NCI-H1694 (cell line): ENCODE results near the gene NOS1AP.
"Not testable (repeated sequence)": the region's sequence is repeated elsewhere in the genome, so short reads cannot be mapped to it uniquely, and the experiment has no call there.

Experiments
- DNase-seq: peaks from one replicate; lab custom pipeline; 2025; lab: John Stamatoyannopoulos, UW

The NOS1AP gene

GRCh38 chr1:162069334-162070093, at the start of gene NOS1AP:
Gene NOS1AP (plus strand): TSS chr1:162069691. CDS start chr1:162070178, 487 bp downstream.
- peak; percentile 49 for DNase-seq

GRCh38 chr1:162020150-162020549, 49.3 kb upstream of the NOS1AP start:
- DNase-seq, result no peak

- no peak for DNase-seq
Measured at GRCh38 chr1:162021124-162021523, 48.4 kb upstream of the NOS1AP start.

GRCh38 chr1:162022626-162023025, 46.9 kb upstream of the NOS1AP start:
- DNase-seq, result no peak

GRCh38 chr1:162023181-162023546, 46.3 kb upstream of the NOS1AP start:
- DNase-seq, result no peak

- DNase-seq, result peak; percentile 25
Measured at GRCh38 chr1:162023547-162024501, 45.7 kb upstream of the NOS1AP start, which contains the start of gene OLFML2B. Gene OLFML2B (minus strand): TSS chr1:162023869. CDS start chr1:162023430, 439 bp downstream.

GRCh38 chr1:162025541-162025940, 44.0 kb upstream of the NOS1AP start:
- DNase-seq, result no peak

- no peak for DNase-seq
Measured at GRCh38 chr1:162026881-162027280, 42.6 kb upstream of the NOS1AP start.

GRCh38 chr1:162028726-162029125, 40.8 kb upstream of the NOS1AP start:
- no peak for DNase-seq

- DNase-seq, result peak; percentile 66
Measured at GRCh38 chr1:162029157-162029556, 40.3 kb upstream of the NOS1AP start.

- DNase-seq, result no peak
Measured at GRCh38 chr1:162030759-162031280, 38.7 kb upstream of the NOS1AP start.

- no peak for DNase-seq
Measured at GRCh38 chr1:162033428-162033827, 36.1 kb upstream of the NOS1AP start.

- no peak for DNase-seq
Measured at GRCh38 chr1:162035241-162035640, 34.2 kb upstream of the NOS1AP start.

GRCh38 chr1:162036163-162036562, 33.3 kb upstream of the NOS1AP start:
- no peak for DNase-seq

GRCh38 chr1:162038624-162039023, 30.9 kb upstream of the NOS1AP start:
- DNase-seq, result no peak

GRCh38 chr1:162040001-162040400, 29.5 kb upstream of the NOS1AP start:
- no peak for DNase-seq

GRCh38 chr1:162040657-162041056, 28.8 kb upstream of the NOS1AP start:
- no peak for DNase-seq

GRCh38 chr1:162042361-162042760, 27.1 kb upstream of the NOS1AP start:
- DNase-seq, result no peak

- DNase-seq, result no peak
Measured at GRCh38 chr1:162046921-162047320, 22.6 kb upstream of the NOS1AP start.

- DNase-seq, result not testable (repeated sequence)
Measured at GRCh38 chr1:162053949-162054348, 15.5 kb upstream of the NOS1AP start.

GRCh38 chr1:162055062-162055461, 14.4 kb upstream of the NOS1AP start:
- DNase-seq, result no peak

- peak; percentile 54 for DNase-seq
Measured at GRCh38 chr1:162056043-162056442, 13.4 kb upstream of the NOS1AP start.

GRCh38 chr1:162056579-162056978, 12.9 kb upstream of the NOS1AP start:
- no peak for DNase-seq
